SK-N-SH treated with all-trans-retinoic acid at 6 μM for 48 hours (cell line): Measurements from ENCODE around the gene RPS6KA2.
A peak's percentile ranks its signal among the peaks of the same experiment; 100 is the strongest.

Source experiments
- ATAC-seq: fragments of 200-7000 bp; cut with Tn5 transposase; 3 replicates; pipeline ENCODE4 v1.9.1; 2020; ENCODE audit warnings: mild to moderate bottlenecking, moderate library complexity
- ARNTL ChIP-seq: fragments of 450-650 bp; formaldehyde crosslinking; IDR thresholded peaks from 2 replicates; pipeline ENCODE4 v1.5.0; 2020; ENCODE audit warnings: low read depth, mild to moderate bottlenecking, moderate library complexity, borderline replicate concordance
- BACH2 ChIP-seq: fragments of 250-450 bp; sonication (Bioruptor Pico); IDR thresholded peaks from 2 replicates; pipeline ENCODE4 v1.9.0; 2021; ENCODE audit warnings: mild to moderate bottlenecking, borderline replicate concordance
- CSDC2 ChIP-seq: fragments of 250-450 bp; sonication (Bioruptor Pico); IDR thresholded peaks from 2 replicates; pipeline ENCODE4 v1.5.0; 2020; ENCODE audit warnings: mild to moderate bottlenecking, moderate library complexity
- ESRRG ChIP-seq: fragments of 250-450 bp; sonication (Bioruptor Pico); IDR thresholded peaks from 2 replicates; pipeline ENCODE4 v1.6.1; 2021; ENCODE audit warnings: mild to moderate bottlenecking
- GLIS3 ChIP-seq: fragments of 250-450 bp; sonication (Bioruptor Pico); IDR thresholded peaks from 2 replicates; pipeline ENCODE4 v1.5.0; 2020; ENCODE audit warnings: mild to moderate bottlenecking, moderate library complexity
- ISL1 ChIP-seq: fragments of 250-450 bp; sonication (Bioruptor Pico); IDR thresholded peaks from 2 replicates; pipeline ENCODE4 v2.1.2; 2022; ENCODE audit warnings: mild to moderate bottlenecking, moderate library complexity
- OSR1 ChIP-seq: fragments of 250-450 bp; sonication (Bioruptor Pico); IDR thresholded peaks from 2 replicates; pipeline ENCODE4 v1.8.0; 2022; ENCODE audit warnings: moderate library complexity, mild to moderate bottlenecking, inconsistent platforms
- POU6F1 ChIP-seq: fragments of 250-450 bp; sonication (Bioruptor Pico); IDR thresholded peaks from 2 replicates; pipeline ENCODE4 v1.8.0; 2021; ENCODE audit warnings: low read depth, mild to moderate bottlenecking, moderate library complexity, borderline replicate concordance
- RARB ChIP-seq: fragments of 250-450 bp; sonication (Bioruptor Pico); IDR thresholded peaks from 2 replicates; pipeline ENCODE4 v1.8.0; 2021; ENCODE audit warnings: mild to moderate bottlenecking, moderate library complexity
- SNAI2 ChIP-seq: fragments of 250-450 bp; sonication (Bioruptor Pico); IDR thresholded peaks from 2 replicates; pipeline ENCODE4 v1.5.0; 2020; ENCODE audit warnings: mild to moderate bottlenecking, moderate library complexity
- TCF4 ChIP-seq: fragments of 250-450 bp; sonication (Bioruptor Pico); IDR thresholded peaks from 2 replicates; pipeline ENCODE4 v1.8.0; 2021; ENCODE audit warnings: mild to moderate bottlenecking, moderate library complexity, borderline replicate concordance
- TOX ChIP-seq: fragments of 250-450 bp; sonication (Bioruptor Pico); IDR thresholded peaks from 2 replicates; pipeline ENCODE4 v1.8.0; 2021; ENCODE audit warnings: mild to moderate bottlenecking, moderate library complexity, borderline replicate concordance
- TSHZ2 ChIP-seq: fragments of 250-450 bp; sonication (Bioruptor Pico); IDR thresholded peaks from 2 replicates; pipeline ENCODE4 v1.5.0; 2020; ENCODE audit warnings: mild to moderate bottlenecking, moderate library complexity
- ZFP3 ChIP-seq: fragments of 250-450 bp; sonication (Bioruptor Pico); IDR thresholded peaks from 2 replicates; pipeline ENCODE4 v1.5.0; 2020; ENCODE audit warnings: mild to moderate bottlenecking, moderate library complexity
- ZFP30 ChIP-seq: fragments of 450-650 bp; formaldehyde crosslinking; IDR thresholded peaks from 2 replicates; pipeline ENCODE4 v1.5.0; 2022; ENCODE audit warnings: mild to moderate bottlenecking, moderate library complexity
- ZNF565 ChIP-seq: fragments of 450-650 bp; formaldehyde crosslinking; conservative IDR thresholded peaks from 2 replicates; pipeline ENCODE4 v1.5.0; 2020; ENCODE audit warnings: low read depth, mild to moderate bottlenecking, moderate library complexity
- ZNF8 ChIP-seq: fragments of 450-650 bp; formaldehyde crosslinking; IDR thresholded peaks from 2 replicates; pipeline ENCODE4 v1.5.0; 2020; ENCODE audit warnings: mild to moderate bottlenecking, moderate library complexity
- TF ChIP-seq, protein P1 (sequence below): fragments of 250-450 bp; sonication (Bioruptor Pico); IDR thresholded peaks from 2 replicates; pipeline ENCODE4 v1.5.1; 2020; ENCODE audit warnings: low read depth, mild to moderate bottlenecking, moderate library complexity
- TF ChIP-seq, protein P2 (sequence below): fragments of 250-450 bp; sonication (Bioruptor Pico); IDR thresholded peaks from 2 replicates; pipeline ENCODE4 v1.8.0; 2020; ENCODE audit warnings: mild to moderate bottlenecking, moderate library complexity, borderline replicate concordance

RPS6KA2 gene

DNA sequence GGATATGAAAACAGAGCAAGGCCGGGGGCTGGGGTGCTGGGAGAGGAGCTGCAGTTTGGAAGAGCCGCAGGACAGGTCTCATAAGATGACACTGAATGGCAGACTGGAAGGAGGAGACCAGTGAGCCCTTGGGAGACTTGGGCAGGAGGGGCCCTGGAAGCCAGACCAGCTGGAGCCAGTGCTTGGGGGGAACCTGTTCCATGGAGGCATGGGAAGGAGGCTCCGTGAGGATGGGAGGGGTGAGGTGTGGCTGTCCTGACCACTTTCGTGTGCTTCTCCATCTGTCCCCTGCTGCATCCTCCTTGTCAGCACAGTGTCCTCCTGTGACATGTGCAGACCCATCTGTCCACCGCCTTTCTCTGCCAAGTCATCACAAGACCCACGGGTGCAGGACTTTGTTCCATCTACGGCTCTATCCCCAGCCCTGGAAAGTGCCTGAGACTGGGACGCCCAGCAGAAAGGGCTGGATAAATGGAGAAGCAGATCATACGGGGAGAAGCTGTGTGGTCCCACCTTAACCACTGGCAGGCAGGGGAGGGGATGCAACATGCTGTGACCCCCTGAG lies 159.5 kb downstream of the RPS6KA2 start:
- TF ChIP-seq ZNF8 (CRISPR knock-in tag): no peak
- TF ChIP-seq ZNF565 (CRISPR knock-in tag): no peak
- no peak for TF ChIP-seq BACH2
- TF ChIP-seq GLIS3 (CRISPR knock-in tag): no peak
- TF ChIP-seq RARB: no peak
- no peak for TF ChIP-seq ZFP30 (CRISPR knock-in tag)
- no peak for TF ChIP-seq TOX
- TF ChIP-seq ISL1 (CRISPR knock-in tag): no peak
- TF ChIP-seq ZFP3 (CRISPR knock-in tag): no peak
- TF ChIP-seq SNAI2 (CRISPR knock-in tag): no peak
- no peak for TF ChIP-seq TCF4 (CRISPR knock-in tag)
- TF ChIP-seq ARNTL (CRISPR knock-in tag): no peak
- no peak for TF ChIP-seq OSR1 (CRISPR knock-in tag)
- TF ChIP-seq, all 23 proteins: peak for 0
- ATAC-seq: no peak

- TF ChIP-seq, protein P1, sequence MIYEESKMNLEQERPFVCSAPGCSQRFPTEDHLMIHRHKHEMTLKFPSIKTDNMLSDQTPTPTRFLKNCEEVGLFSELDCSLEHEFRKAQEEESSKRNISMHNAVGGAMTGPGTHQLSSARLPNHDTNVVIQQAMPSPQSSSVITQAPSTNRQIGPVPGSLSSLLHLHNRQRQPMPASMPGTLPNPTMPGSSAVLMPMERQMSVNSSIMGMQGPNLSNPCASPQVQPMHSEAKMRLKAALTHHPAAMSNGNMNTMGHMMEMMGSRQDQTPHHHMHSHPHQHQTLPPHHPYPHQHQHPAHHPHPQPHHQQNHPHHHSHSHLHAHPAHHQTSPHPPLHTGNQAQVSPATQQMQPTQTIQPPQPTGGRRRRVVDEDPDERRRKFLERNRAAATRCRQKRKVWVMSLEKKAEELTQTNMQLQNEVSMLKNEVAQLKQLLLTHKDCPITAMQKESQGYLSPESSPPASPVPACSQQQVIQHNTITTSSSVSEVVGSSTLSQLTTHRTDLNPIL: peak; percentile 92; the same call in 1 of the 2 replicates
- TF ChIP-seq OSR1 (CRISPR knock-in tag) (no peak), CSDC2 (CRISPR knock-in tag) (0 out of 2 replicates have a peak, but pooled peaks have one; percentile 65), ISL1 (CRISPR knock-in tag) (peak; percentile 76), SNAI2 (CRISPR knock-in tag) (0 out of 2 replicates have a peak, but pooled peaks have one; percentile 8), ESRRG (CRISPR knock-in tag) (0 out of 2 replicates have a peak, but pooled peaks have one; percentile 20)
- TF ChIP-seq, protein P2, sequence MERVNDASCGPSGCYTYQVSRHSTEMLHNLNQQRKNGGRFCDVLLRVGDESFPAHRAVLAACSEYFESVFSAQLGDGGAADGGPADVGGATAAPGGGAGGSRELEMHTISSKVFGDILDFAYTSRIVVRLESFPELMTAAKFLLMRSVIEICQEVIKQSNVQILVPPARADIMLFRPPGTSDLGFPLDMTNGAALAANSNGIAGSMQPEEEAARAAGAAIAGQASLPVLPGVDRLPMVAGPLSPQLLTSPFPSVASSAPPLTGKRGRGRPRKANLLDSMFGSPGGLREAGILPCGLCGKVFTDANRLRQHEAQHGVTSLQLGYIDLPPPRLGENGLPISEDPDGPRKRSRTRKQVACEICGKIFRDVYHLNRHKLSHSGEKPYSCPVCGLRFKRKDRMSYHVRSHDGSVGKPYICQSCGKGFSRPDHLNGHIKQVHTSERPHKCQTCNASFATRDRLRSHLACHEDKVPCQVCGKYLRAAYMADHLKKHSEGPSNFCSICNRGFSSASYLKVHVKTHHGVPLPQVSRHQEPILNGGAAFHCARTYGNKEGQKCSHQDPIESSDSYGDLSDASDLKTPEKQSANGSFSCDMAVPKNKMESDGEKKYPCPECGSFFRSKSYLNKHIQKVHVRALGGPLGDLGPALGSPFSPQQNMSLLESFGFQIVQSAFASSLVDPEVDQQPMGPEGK (CRISPR knock-in tag): no peak
- peak; percentile 94 for ATAC-seq
Observed at GRCh38 chr6:166466178-166467122, 160.6 kb downstream of the RPS6KA2 start.

GRCh38 chr6:166465671-166466087 lies 161.4 kb downstream of the RPS6KA2 start:
- ATAC-seq: peak; percentile 57
- TF ChIP-seq TSHZ2 (CRISPR knock-in tag) (no peak), TCF4 (CRISPR knock-in tag) (0 out of 2 replicates have a peak, but pooled peaks have one; percentile 11), POU6F1 (CRISPR knock-in tag) (no peak), GLIS3 (CRISPR knock-in tag) (no peak), ZNF565 (CRISPR knock-in tag) (no peak), TOX (no peak)

DNA sequence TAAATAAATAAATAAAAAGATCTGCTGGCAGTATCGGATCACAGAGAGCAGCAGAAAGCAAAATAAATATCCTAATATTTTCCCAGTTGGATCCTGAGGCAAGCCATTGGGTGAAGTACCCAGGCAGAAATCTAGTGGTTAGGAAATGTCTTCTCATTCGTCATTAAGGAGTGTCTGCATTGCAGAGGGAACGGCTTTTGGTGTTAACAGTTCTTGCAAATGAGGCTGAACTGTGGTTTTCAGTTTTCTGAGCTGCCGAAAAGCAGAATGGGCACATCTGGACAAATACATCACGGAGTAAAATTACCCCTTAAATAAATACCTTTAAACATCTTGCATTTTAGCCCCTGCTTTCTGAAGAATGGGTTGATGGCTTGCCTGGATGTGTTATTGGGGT lies 162.1 kb downstream of the RPS6KA2 start:
- ATAC-seq: no peak
- TF ChIP-seq ARNTL (CRISPR knock-in tag) (no peak), BACH2 (no peak), GLIS3 (CRISPR knock-in tag) (no peak), ZFP30 (CRISPR knock-in tag) (no peak), TSHZ2 (CRISPR knock-in tag) (no peak), CSDC2 (CRISPR knock-in tag) (no peak)
- TF ChIP-seq, protein P2 (CRISPR knock-in tag): no peak
